Fibroblast of lung (primary cell): ENCODE results near the gene MYOT. TPM values are rescaled to one million over a fixed set of nuclear protein-coding genes. Genes with fewer than 3 reads are reported as not detected.

ENCODE experiments used
- DNase-seq, 2 donors: peaks; one replicate each; pipeline versions ENCODE4 v3.0.0 to v3.0.0-alpha.2; 2010; ENCODE audit warnings: low read depth in 2 of 2
- H2AFZ ChIP-seq: 2 replicates; pipeline ENCODE4 v1.5.1; 2012; ENCODE audit warnings: low read length, control low read depth, inconsistent platforms
- H3K27ac ChIP-seq: 2 replicates; pipeline ENCODE4 v1.5.1; 2011; ENCODE audit warnings: low read length, control low read depth; ENCODE audit not compliant: insufficient read depth
- H3K27me3 ChIP-seq: 2 replicates; pipeline ENCODE4 v1.5.1; 2011; ENCODE audit warnings: mild to moderate bottlenecking, low read length; ENCODE audit not compliant: control insufficient read depth, insufficient read depth
- H3K36me3 ChIP-seq: 2 replicates; pipeline ENCODE4 v1.5.1; 2011; ENCODE audit warnings: low read length; ENCODE audit not compliant: control insufficient read depth, insufficient read depth
- H3K4me1 ChIP-seq: 2 replicates; pipeline ENCODE4 v1.5.1; 2011; ENCODE audit warnings: low read length; ENCODE audit not compliant: control insufficient read depth, insufficient read depth; ENCODE audit errors: extremely low read depth
- H3K4me2 ChIP-seq: 2 replicates; pipeline ENCODE4 v1.5.1; 2011; ENCODE audit warnings: low read length, control low read depth; ENCODE audit not compliant: insufficient read depth; ENCODE audit errors: extremely low read depth
- H3K4me3 ChIP-seq, 4 experiments: fragments of 200-600 bp in 1 of 4; sonication (generic) in 1 of 4; replicated peaks in 1 of 4; 2 replicates each; pipeline ENCODE4 v1.5.1; 2011 to 2016; ENCODE audit warnings: low read length in 4 of 4, low read depth in 3 of 4, mild to moderate bottlenecking in 3 of 4, control low read depth in 2 of 4, inconsistent platforms in 1 of 4, mixed read lengths in 1 of 4; ENCODE audit not compliant: insufficient read depth in 1 of 4; ENCODE audit errors: control extremely low read depth in 1 of 4
- H3K79me2 ChIP-seq: 2 replicates; pipeline ENCODE4 v1.5.1; 2012; ENCODE audit warnings: mild to moderate bottlenecking, low read length, inconsistent platforms; ENCODE audit not compliant: control insufficient read depth, insufficient read depth
- H3K9ac ChIP-seq: 2 replicates; pipeline ENCODE4 v1.5.1; 2011; ENCODE audit warnings: mild to moderate bottlenecking, low read length, control low read depth; ENCODE audit not compliant: insufficient read depth
- H3K9me3 ChIP-seq: 2 replicates; pipeline ENCODE4 v1.5.1; 2012; ENCODE audit warnings: low read depth, low read length; ENCODE audit not compliant: control insufficient read depth, insufficient read depth
- H4K20me1 ChIP-seq: 2 replicates; pipeline ENCODE4 v1.5.1; 2011; ENCODE audit warnings: low read length; ENCODE audit not compliant: control insufficient read depth, insufficient read depth; ENCODE audit errors: extremely low read depth
- CTCF ChIP-seq, 2 donors: IDR thresholded peaks in 1 of 2; conservative IDR thresholded peaks in 1 of 2; 1 replicate in 1 of 2; 2 replicates in 1 of 2; pipeline ENCODE4 v1.5.1; 2011 to 2012; ENCODE audit warnings: low read length in 2 of 2, control low read depth in 1 of 2, inconsistent platforms in 1 of 2, low read depth in 1 of 2, mild to moderate bottlenecking in 1 of 2
- EZH2 ChIP-seq: IDR thresholded peaks from 2 replicates; pipeline ENCODE4 v1.5.1; 2012; ENCODE audit warnings: low read length, control low read depth, mild to moderate bottlenecking; ENCODE audit errors: missing control alignments
- polyA plus RNA-seq, 2 donors: library from polyadenylated mRNA; depleted of rRNA in 1 of 2; stranded (reverse) in 1 of 2; unstranded in 1 of 2; fragments of >200 nt; gene quantifications; 2 replicates each; pipeline ENCODE4 v1.2.1, GENCODE V29; 2011 to 2012; ENCODE audit warnings: missing spikeins in 1 of 2
- total RNA-seq: library from RNA; depleted of rRNA; stranded (reverse); fragments of >200 nt; gene quantifications from 2 replicates; pipeline ENCODE4 v1.2.1, GENCODE V29; 2014

The MYOT gene
- total and polyA plus RNA-seq, 2 donors (not counting 1 experiment from before 2014, with no cell fraction given) = not detected

- no peak for TF ChIP-seq EZH2
- no peak for TF ChIP-seq CTCF (conservative IDR thresholded peaks at IDR 0.05 in 1 of 2, IDR thresholded peaks at IDR 0.05 in 1 of 2; ENCODE audit: low read depth in 1 of 2, low read length in 2 of 2)
- Histone ChIP-seq H3K79me2 (no peaks in the 10 kb centered on the region), H3K4me1 (no peaks in the 10 kb centered on the region), H3K9ac (no peak overlapping the region), H3K9me3 (no peaks in the 10 kb centered on the region), H3K27ac (no peak overlapping the region), H3K4me2 (no peak overlapping the region), H2AFZ (no peak overlapping the region), H3K36me3 (no peaks in the 10 kb centered on the region), H4K20me1 (no peaks in the 10 kb centered on the region), H3K4me3 (no peak overlapping the region), H3K27me3 (no peaks in the 10 kb centered on the region)
- no peak for DNase-seq
Observed at GRCh38 chr5:137899493-137899892, 31.8 kb downstream of the MYOT start.

DNA sequence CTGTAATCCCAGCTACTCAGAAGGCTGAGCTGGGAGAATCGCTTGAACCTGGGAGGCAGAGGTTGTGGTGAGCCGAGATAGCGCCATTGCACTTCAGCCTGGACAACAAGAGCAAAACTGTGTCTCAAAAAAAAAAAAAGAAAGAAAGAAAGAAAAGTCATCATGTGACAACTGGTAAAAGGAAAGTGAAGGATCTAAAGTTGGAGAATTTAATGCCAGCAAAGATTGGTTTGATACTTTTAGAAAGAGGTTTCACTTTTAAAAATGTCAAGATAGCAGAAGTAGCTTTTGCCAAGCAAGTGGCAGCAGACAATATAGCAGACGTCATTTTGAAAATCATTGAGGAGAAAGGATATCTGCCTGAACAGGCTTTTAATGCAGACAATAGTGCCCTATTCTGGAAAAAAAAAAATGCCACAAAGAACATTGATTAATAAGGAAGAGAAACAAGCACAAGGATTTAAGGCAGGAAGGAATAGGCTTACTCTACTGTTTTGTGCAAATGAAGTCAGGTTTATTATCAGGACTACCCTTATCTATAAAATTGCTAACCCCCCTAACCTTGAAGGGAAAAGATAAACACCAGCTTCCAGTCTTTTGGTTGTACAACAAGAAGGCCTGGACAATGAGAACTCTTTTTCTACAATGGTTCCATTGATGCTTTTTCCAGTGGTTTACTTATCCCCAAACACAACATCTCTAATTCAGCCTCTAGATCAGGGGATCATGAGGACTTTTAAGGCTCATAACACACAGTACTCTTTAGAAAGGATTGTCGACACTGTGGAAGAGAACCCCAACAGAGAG lies 33.6 kb downstream of the MYOT start:
- Histone ChIP-seq H3K9me3 (no peaks in the 10 kb centered on the region), H3K36me3 (no peaks in the 10 kb centered on the region), H3K4me3 (no peak overlapping the region), H3K27me3 (no peaks in the 10 kb centered on the region), H2AFZ (no peak overlapping the region), H3K4me1 (no peaks in the 10 kb centered on the region), H3K9ac (no peak overlapping the region), H3K4me2 (no peak overlapping the region), H3K27ac (no peak overlapping the region), H3K79me2 (no peaks in the 10 kb centered on the region), H4K20me1 (no peaks in the 10 kb centered on the region)
- no peak for TF ChIP-seq CTCF (conservative IDR thresholded peaks at IDR 0.05 in 1 of 2, IDR thresholded peaks at IDR 0.05 in 1 of 2; ENCODE audit: low read depth in 1 of 2, low read length in 2 of 2)
- TF ChIP-seq EZH2 = no peak
- DNase-seq = no peak

DNA sequence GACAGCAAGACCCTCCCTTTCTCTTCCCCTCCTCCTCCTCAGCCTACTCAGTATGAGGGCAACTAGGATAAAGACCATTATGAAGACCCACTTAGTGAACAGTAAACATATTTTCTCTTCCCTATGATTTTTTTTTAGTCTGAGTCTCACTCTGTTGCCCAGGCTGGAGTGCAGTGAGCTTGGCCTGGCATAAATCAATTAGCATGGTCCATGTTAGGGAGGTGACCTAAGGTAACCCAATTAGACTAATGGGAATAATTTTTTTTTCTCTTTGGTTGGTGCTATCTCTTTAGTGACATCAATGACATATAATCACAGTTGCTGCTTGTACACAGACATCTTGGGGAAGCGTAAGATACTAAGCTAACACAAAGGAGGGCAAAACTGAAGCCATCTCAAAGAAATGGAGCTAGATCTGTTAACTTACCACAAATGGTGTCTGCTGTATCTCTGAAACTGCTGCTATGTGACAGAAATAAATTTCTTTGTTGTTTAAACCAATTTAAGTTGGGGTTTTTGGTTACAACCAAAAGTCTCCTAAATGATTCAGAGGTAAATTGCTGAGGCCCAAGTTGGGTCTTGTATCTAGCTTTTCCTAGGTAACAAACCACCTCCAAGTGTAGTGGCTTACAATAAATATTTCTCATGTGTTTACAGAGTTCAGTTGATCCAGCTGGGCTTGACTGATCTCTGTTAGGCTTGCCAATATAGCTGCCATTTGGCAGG lies 34.9 kb downstream of the MYOT start:
- Histone ChIP-seq H3K9ac (no peak overlapping the region), H3K4me3 (no peak overlapping the region), H3K27ac (no peak overlapping the region), H3K9me3 (no peaks in the 10 kb centered on the region), H3K36me3 (no peaks in the 10 kb centered on the region), H3K79me2 (no peaks in the 10 kb centered on the region), H4K20me1 (no peaks in the 10 kb centered on the region), H3K27me3 (no peaks in the 10 kb centered on the region), H2AFZ (no peak overlapping the region), H3K4me1 (no peaks in the 10 kb centered on the region), H3K4me2 (no peak overlapping the region)
- DNase-seq = no peak
- TF ChIP-seq EZH2 (no peak), CTCF (conservative IDR thresholded peaks at IDR 0.05 in 1 of 2, IDR thresholded peaks at IDR 0.05 in 1 of 2; ENCODE audit: low read depth in 1 of 2, low read length in 2 of 2) (no peak)
